ENCODE measurements around the gene IL12RB2.
A peak's percentile ranks its signal among the peaks of the same experiment; 100 is the strongest.

The IL12RB2 gene

GRCh38 chr1:67307251-67308060 is at the start of gene IL12RB2:
Gene IL12RB2, plus strand, starts transcription at chr1:67307873. Its CDS starts 12,496 bp downstream, at chr1:67320369.
- DNase-seq (ENCODE audit: low read depth), result no peak
- TF ChIP-seq CTCF (IDR thresholded peaks at IDR 0.05; ENCODE audit: control insufficient read depth, extremely low read depth, insufficient read depth), result no peak
- H3K4me3 ChIP-seq (ENCODE audit: low read depth, low read length), result no peak within 1 kb of the TSS

GRCh38 chr1:67261680-67262079 is 46.0 kb upstream of the IL12RB2 start:
- TF ChIP-seq CTCF (IDR thresholded peaks at IDR 0.05; ENCODE audit: control insufficient read depth, extremely low read depth, insufficient read depth), result peak; percentile 29
- DNase-seq (ENCODE audit: low read depth), result no peak
- H3K4me3 ChIP-seq (ENCODE audit: low read depth, low read length), result no peak overlapping the region

- DNase-seq (ENCODE audit: low read depth), result no peak
- no peak overlapping the region for H3K4me3 ChIP-seq (ENCODE audit: low read depth, low read length)
- no peak for TF ChIP-seq CTCF (IDR thresholded peaks at IDR 0.05; ENCODE audit: control insufficient read depth, extremely low read depth, insufficient read depth)
These were observed 44.9 kb upstream of the IL12RB2 start for GRCh38 chr1:67262735-67263134.

- H3K4me3 ChIP-seq (ENCODE audit: low read depth, low read length), result no peak overlapping the region
- no peak for TF ChIP-seq CTCF (IDR thresholded peaks at IDR 0.05; ENCODE audit: control insufficient read depth, extremely low read depth, insufficient read depth)
- no peak for DNase-seq (ENCODE audit: low read depth)
These were observed 43.5 kb upstream of the IL12RB2 start for GRCh38 chr1:67264152-67264551.

GRCh38 chr1:67264899-67265298 is 42.8 kb upstream of the IL12RB2 start:
- H3K4me3 ChIP-seq (ENCODE audit: low read depth, low read length), result no peak overlapping the region
- no peak for DNase-seq (ENCODE audit: low read depth)
- TF ChIP-seq CTCF (IDR thresholded peaks at IDR 0.05; ENCODE audit: control insufficient read depth, extremely low read depth, insufficient read depth), result no peak

- DNase-seq (ENCODE audit: low read depth), result no peak
- TF ChIP-seq CTCF (IDR thresholded peaks at IDR 0.05; ENCODE audit: control insufficient read depth, extremely low read depth, insufficient read depth), result no peak
- H3K4me3 ChIP-seq (ENCODE audit: low read depth, low read length), result no peak overlapping the region
These were observed 38.6 kb upstream of the IL12RB2 start for GRCh38 chr1:67269061-67269460.

- no peak for DNase-seq (ENCODE audit: low read depth)
- no peak for TF ChIP-seq CTCF (IDR thresholded peaks at IDR 0.05; ENCODE audit: control insufficient read depth, extremely low read depth, insufficient read depth)
- no peak overlapping the region for H3K4me3 ChIP-seq (ENCODE audit: low read depth, low read length)
These were observed 37.1 kb upstream of the IL12RB2 start for GRCh38 chr1:67270541-67270940.

All from LNCaP clone FGC (cell line).